ENCODE data around the gene AQP5.

Gene AQP5

GRCh38 chr12:49944718-49945117 lies 17.0 kb upstream of the AQP5 start:
- in situ Hi-C loops (cut with HindIII; ENCODE audit: low pct_ligation_motif_present, low sequenced_read_pairs) = no loop called here
- H3K36me3 ChIP-seq (replicated peaks) = no peaks in the 10 kb centered on the region
- no peak overlapping the region for H3K4me3 ChIP-seq (ENCODE audit: low read depth, low read length)
- H3K27ac ChIP-seq = no peak overlapping the region
- no peaks in the 10 kb centered on the region for H3K27me3 ChIP-seq (replicated peaks)
- TF ChIP-seq CTCF (IDR thresholded peaks at IDR 0.05; ENCODE audit: low read depth, low read length, missing control alignments) = no peak
- DNase-seq = no peak

DNA sequence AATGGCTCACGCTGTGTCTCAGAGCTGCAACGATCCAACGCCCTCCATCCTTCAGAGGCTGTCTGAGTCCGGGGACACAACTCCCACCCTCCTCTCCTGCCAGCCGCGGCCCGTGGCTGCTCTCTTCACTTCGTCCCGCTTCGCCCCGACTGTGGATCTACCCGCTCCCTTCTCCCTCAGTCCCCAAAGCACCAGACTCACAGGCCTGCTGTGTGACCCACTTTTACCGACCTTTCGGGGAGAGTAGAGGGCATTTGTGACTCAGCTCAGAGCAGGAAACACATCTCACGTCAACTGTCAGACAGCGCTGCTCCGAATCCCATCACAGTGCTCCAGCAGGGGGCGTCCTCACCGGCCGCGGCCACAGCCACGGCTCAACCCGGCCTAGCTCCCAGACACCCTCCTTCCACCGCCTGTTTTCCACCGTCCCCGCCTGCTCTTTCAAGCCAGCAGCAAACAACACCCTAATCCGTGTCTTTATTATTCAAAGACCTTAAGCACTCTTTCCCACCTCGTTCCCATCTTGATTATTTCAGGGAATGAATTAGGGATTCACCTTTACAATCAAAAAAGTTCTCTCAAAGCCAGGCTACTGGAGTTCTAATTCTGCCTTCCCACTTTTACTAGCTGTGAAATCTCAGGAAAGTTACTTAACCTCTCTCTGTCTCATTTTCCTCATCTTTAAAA lies 16.1 kb upstream of the AQP5 start:
- Histone ChIP-seq H3K4me3 (ENCODE audit: low read depth, low read length) (peak overlapping the region; percentile 39), H3K27ac (no peak overlapping the region), H3K27me3 (replicated peaks) (no peaks in the 10 kb centered on the region), H3K36me3 (replicated peaks) (no peaks in the 10 kb centered on the region)
- peak; percentile 81 for DNase-seq
- in situ Hi-C loops (cut with HindIII; ENCODE audit: low pct_ligation_motif_present, low sequenced_read_pairs) = no loop called here
- peak; percentile 99 for TF ChIP-seq CTCF (IDR thresholded peaks at IDR 0.05; ENCODE audit: low read depth, low read length, missing control alignments)

GRCh38 chr12:49946086-49946485 lies 15.6 kb upstream of the AQP5 start:
- Histone ChIP-seq H3K36me3 (replicated peaks) (no peaks in the 10 kb centered on the region), H3K27me3 (replicated peaks) (no peaks in the 10 kb centered on the region), H3K4me3 (ENCODE audit: low read depth, low read length) (no peak overlapping the region), H3K27ac (no peak overlapping the region)
- in situ Hi-C loops (cut with HindIII; ENCODE audit: low pct_ligation_motif_present, low sequenced_read_pairs) = no loop called here
- no peak for DNase-seq
- TF ChIP-seq CTCF (IDR thresholded peaks at IDR 0.05; ENCODE audit: low read depth, low read length, missing control alignments) = no peak

DNA sequence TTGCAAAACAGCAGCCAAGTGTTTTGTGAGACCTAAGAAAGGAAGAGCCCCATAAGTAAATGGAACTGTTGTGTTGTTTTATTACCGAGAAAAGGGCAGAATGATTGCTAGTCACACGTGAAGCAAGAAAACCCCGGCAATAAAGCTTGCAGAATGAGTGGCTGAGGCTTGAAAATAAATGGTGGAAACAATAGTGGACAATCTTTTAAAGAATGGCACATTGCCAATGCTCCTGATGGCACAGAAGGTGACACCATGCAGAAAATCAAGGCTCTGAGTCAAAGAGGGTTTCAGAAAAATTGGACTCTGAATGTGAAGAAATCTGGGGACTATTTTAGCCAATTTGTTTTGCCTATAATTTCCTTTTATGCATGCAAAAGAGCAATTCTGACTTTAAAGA lies 15.2 kb upstream of the AQP5 start:
- no peak for DNase-seq
- Histone ChIP-seq H3K27ac (no peak overlapping the region), H3K36me3 (replicated peaks) (no peaks in the 10 kb centered on the region), H3K27me3 (replicated peaks) (no peaks in the 10 kb centered on the region), H3K4me3 (ENCODE audit: low read depth, low read length) (no peak overlapping the region)
- no peak for TF ChIP-seq CTCF (IDR thresholded peaks at IDR 0.05; ENCODE audit: low read depth, low read length, missing control alignments)
- in situ Hi-C loops (cut with HindIII; ENCODE audit: low pct_ligation_motif_present, low sequenced_read_pairs) = no loop called here

DNA sequence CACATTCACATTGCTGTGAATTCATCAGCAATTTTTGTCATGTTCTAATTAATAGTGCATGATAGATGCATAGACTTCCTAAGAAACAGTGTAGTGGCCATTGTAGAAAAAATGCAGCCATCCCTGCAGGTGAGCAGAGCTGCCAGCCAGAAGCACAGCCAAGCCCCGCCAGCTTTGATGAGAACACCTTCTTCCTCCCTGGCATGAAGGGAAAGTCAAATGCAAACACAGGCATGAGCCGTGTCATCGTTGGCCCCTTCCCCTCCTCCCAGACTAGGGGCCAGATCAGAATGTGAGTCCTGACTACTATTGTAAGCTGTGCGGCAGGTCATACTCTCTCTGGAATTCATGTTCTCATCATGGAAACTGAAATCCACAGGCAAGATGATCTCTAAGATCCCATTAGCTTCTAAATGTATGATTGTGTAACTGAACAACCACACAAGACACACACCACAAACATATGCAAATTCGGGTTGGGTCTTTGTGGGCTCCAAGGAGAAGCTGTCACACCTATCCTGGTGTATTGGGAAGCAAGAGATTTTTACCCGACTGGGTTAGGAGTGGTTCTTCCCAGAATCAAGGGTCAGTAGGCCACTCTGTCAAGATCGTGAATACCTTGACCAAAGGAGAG lies 14.0 kb upstream of the AQP5 start:
- no peaks in the 10 kb centered on the region for H3K27me3 ChIP-seq (replicated peaks)

More for the DNA sequence above, 14.0 kb upstream of the AQP5 start:
- in situ Hi-C loops (cut with HindIII; ENCODE audit: low pct_ligation_motif_present, low sequenced_read_pairs) = no loop called here
- Histone ChIP-seq H3K27ac (no peak overlapping the region), H3K4me3 (ENCODE audit: low read depth, low read length) (no peak overlapping the region), H3K36me3 (replicated peaks) (no peaks in the 10 kb centered on the region)
- DNase-seq = no peak
- TF ChIP-seq CTCF (IDR thresholded peaks at IDR 0.05; ENCODE audit: low read depth, low read length, missing control alignments) = no peak
